Measurements from ENCODE around the gene SNX32. TPM values are rescaled to one million over a fixed set of nuclear protein-coding genes. Genes with fewer than 3 reads are reported as not detected.

SNX32 gene
- total RNA-seq (2021; ENCODE audit: unreplicated experiment) (not detected), Bru-seq, nascent RNA (not detected), BruChase-seq, experiment 1, labeled RNA remaining after a 6-hour chase (not detected), BruChase-seq, experiment 2, labeled RNA remaining after a 2-hour chase (not detected)
- polyA plus RNA-seq (2012): 0.20 and 0.39 TPM in 2 replicates
- long read RNA-seq: 0 reads

DNA sequence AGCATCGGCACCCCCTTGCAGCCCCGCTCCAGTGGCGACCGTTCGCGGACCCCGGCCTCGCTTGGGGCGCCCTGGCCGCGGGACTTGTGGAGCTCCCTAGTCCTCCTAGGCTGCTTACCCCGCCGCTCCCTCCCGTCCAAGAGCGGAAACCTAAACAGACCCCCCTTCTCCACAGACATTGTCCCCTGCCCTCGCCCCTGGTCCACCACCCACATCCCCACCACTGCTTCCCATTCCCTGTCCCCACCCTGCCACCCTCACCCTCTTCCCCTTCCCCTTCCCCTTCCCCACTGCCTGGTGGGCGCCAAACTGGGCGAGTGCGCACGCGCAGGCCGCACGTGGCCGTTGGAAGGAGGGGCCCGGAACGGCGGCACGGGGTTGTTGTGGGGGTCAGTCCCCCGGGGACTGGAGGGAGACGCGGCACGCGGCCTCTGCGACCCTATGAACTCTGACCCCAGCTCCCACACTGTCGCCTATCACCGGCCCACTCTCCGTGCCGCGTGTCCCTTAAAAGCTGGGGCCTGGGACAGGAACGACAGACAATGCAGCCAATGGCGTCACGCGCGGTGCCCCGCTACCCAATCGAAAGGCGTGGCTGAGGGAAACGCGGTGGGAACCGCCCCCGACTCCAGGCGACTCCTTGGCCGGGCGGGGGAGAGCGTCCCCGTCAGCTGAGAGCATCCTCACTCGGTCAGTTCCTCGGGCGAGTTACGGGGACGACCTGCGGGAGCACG, at the start of gene SNX32:
SNX32 (plus strand) TSS at position 667 of the 734 bp plus-strand sequence. CDS start 103 bp downstream, outside the sequence.
- Histone ChIP-seq H3K27me3 (ENCODE audit: insufficient read depth, low read length) (peaks cover 17% of the 10 kb centered on the region), H3K36me3 (ENCODE audit: control insufficient read depth in 1 of 2, insufficient read depth in 2 of 2, low read length in 2 of 2) (no peaks in the 10 kb centered on the region), H3K9me3 (ENCODE audit: control insufficient read depth in 1 of 2, insufficient read depth in 1 of 2, low read depth in 1 of 2, low read length in 2 of 2) (no peaks in the 10 kb centered on the region), H3K4me3 (replicated peaks in 1 of 2; ENCODE audit: low read depth in 1 of 2, low read length in 2 of 2) (no peak within 1 kb of the TSS), H3K9me2 (ENCODE audit: insufficient read depth) (no peaks in the 10 kb centered on the region), H3K79me2 (ENCODE audit: insufficient read depth, low read length) (no peaks in the 10 kb centered on the region), H4K20me1 (ENCODE audit: insufficient read depth) (no peaks in the 10 kb centered on the region), H3K9ac (ENCODE audit: low read length) (no peak within 1 kb of the TSS), H3K27ac (ENCODE audit: low read depth, low read length) (no peak within 1 kb of the TSS), H3K4me1 (ENCODE audit: control insufficient read depth in 1 of 2, insufficient read depth in 2 of 2, low read length in 2 of 2) (no peaks in the 10 kb centered on the region), H3K4me2 (ENCODE audit: low read length) (no peak within 1 kb of the TSS), H2AFZ (ENCODE audit: low read depth, low read length, poor library complexity, severe bottlenecking) (no peak within 1 kb of the TSS)
- no TSS peak for BruUV-seq (replicated peaks)
- DNase-seq (ENCODE audit: low read depth, low spot score): no peak
- intact Hi-C loops (cut with micrococcal nuclease): no loop called here
- no peak for ATAC-seq
- no peak for TF ChIP-seq ELF1 (IDR thresholded peaks at IDR 0.05; ENCODE audit: borderline replicate concordance, low read depth)
- no peak for TF ChIP-seq EGR1 (IDR thresholded peaks at IDR 0.05; ENCODE audit: low read depth)
- no peak for TF ChIP-seq ATF3 (IDR thresholded peaks at IDR 0.05)
- TF ChIP-seq CEBPB (IDR thresholded peaks at IDR 0.05; ENCODE audit: low read depth): no peak
- TF ChIP-seq FOSL1 (IDR thresholded peaks at IDR 0.05; ENCODE audit: low read depth): no peak
- no peak for TF ChIP-seq ZFX (IDR thresholded peaks at IDR 0.05)
- TF ChIP-seq SRF (IDR thresholded peaks at IDR 0.05; ENCODE audit: low read depth): no peak
- TF ChIP-seq SIN3A (IDR thresholded peaks at IDR 0.05; ENCODE audit: low read depth): no peak
- no peak for TF ChIP-seq SP1 (IDR thresholded peaks at IDR 0.05; ENCODE audit: low read depth)
- RAD21 ChIA-PET (ENCODE audit: low non-redundant PET in 1 of 2, low total read pairs in 2 of 2, uncharacterized antibody in 2 of 2, unreplicated experiment in 2 of 2): no interaction called here
- CTCF ChIA-PET: no interaction called here
- POLR2A ChIA-PET: no interaction called here

- ChIA-PET CTCF (no interaction called here), RAD21 (ENCODE audit: low non-redundant PET in 1 of 2, low total read pairs in 2 of 2, uncharacterized antibody in 2 of 2, unreplicated experiment in 2 of 2) (no interaction called here), POLR2A (no interaction called here)
- H3K9ac ChIP-seq (ENCODE audit: low read length): no peak overlapping the region
- no peak overlapping the region for H3K4me3 ChIP-seq (replicated peaks in 1 of 2; ENCODE audit: low read depth in 1 of 2, low read length in 2 of 2)
- no peak overlapping the region for H2AFZ ChIP-seq (ENCODE audit: low read depth, low read length, poor library complexity, severe bottlenecking)
- no peak for DNase-seq (ENCODE audit: low read depth, low spot score)
- H3K27me3 ChIP-seq (ENCODE audit: insufficient read depth, low read length): no peaks in the 10 kb centered on the region
- no peaks in the 10 kb centered on the region for H3K9me2 ChIP-seq (ENCODE audit: insufficient read depth)
- peaks cover 41 to 74% of the 10 kb centered on the region in 2 experiments for H3K4me1 ChIP-seq (ENCODE audit: control insufficient read depth in 1 of 2, insufficient read depth in 2 of 2, low read length in 2 of 2)
- no peaks in the 10 kb centered on the region for H4K20me1 ChIP-seq (ENCODE audit: insufficient read depth)
- no peaks in the 10 kb centered on the region for H3K9me3 ChIP-seq (ENCODE audit: control insufficient read depth in 1 of 2, insufficient read depth in 1 of 2, low read depth in 1 of 2, low read length in 2 of 2)
- no TSS peak for BruUV-seq (replicated peaks)
- ATAC-seq: no peak
- intact Hi-C loops (cut with micrococcal nuclease): no loop called here
- no peaks in the 10 kb centered on the region for H3K36me3 ChIP-seq (ENCODE audit: control insufficient read depth in 1 of 2, insufficient read depth in 2 of 2, low read length in 2 of 2)
- no peak overlapping the region; the same call in 1 of the 2 replicates for H3K4me2 ChIP-seq (ENCODE audit: low read length)
- H3K27ac ChIP-seq (ENCODE audit: low read depth, low read length): no peak overlapping the region
- H3K79me2 ChIP-seq (ENCODE audit: insufficient read depth, low read length): peaks cover 29% of the 10 kb centered on the region
- TF ChIP-seq TCF7L2 (IDR thresholded peaks at IDR 0.05; ENCODE audit: borderline replicate concordance, extremely low read depth, insufficient read depth, insufficient read length) (no peak), ATF3 (IDR thresholded peaks at IDR 0.05) (no peak), FOSL1 (IDR thresholded peaks at IDR 0.05; ENCODE audit: low read depth) (no peak), ZNF274 (IDR thresholded peaks at IDR 0.05; ENCODE audit: low read depth, low read length) (no peak), EGR1 (IDR thresholded peaks at IDR 0.05; ENCODE audit: low read depth) (no peak), JUND (IDR thresholded peaks at IDR 0.05) (no peak), CEBPB (IDR thresholded peaks at IDR 0.05; ENCODE audit: low read depth) (no peak), CTCF (IDR thresholded peaks at IDR 0.05 in 2 of 3, conservative IDR thresholded peaks at IDR 0.05 in 1 of 3; ENCODE audit: borderline replicate concordance in 1 of 3, insufficient read depth in 1 of 3, low read depth in 2 of 3, low read length in 2 of 3) (no peak), SIN3A (IDR thresholded peaks at IDR 0.05; ENCODE audit: low read depth) (no peak)
Observed at GRCh38 chr11:65785319-65786007, 48.3 kb upstream of the SNX32 start.

Data from HCT116 (cell line).